Memory B cell (primary cell): Measurements from ENCODE around the gene SIN3B.

Experiments
- ATAC-seq: fragments of 150-1000 bp; cut with Tn5 transposase; 2 replicates; pipeline ENCODE4 v1.10.0; 2021; ENCODE audit warnings: low read depth, mild to moderate bottlenecking, moderate library complexity
- DNase-seq, 2 donors: peaks; one replicate each; pipeline ENCODE4 v3.0.0; 2022; ENCODE audit warnings: low spot score in 2 of 2
- H3K27ac Mint-ChIP-seq: one replicate; pipeline ENCODE4 v1.8.0; 2022; ENCODE audit warnings: mild to moderate bottlenecking, moderate library complexity, mixed read lengths
- H3K27me3 Mint-ChIP-seq: one replicate; pipeline ENCODE4 v1.8.0; 2022; ENCODE audit warnings: mixed read lengths
- H3K36me3 Mint-ChIP-seq: one replicate; pipeline ENCODE4 v1.8.0; 2022; ENCODE audit warnings: mild to moderate bottlenecking, mixed read lengths
- H3K4me1 Mint-ChIP-seq: one replicate; pipeline ENCODE4 v1.8.0; 2022; ENCODE audit warnings: mixed read lengths
- H3K4me3 Mint-ChIP-seq: one replicate; pipeline ENCODE4 v1.8.0; 2022; ENCODE audit warnings: mild to moderate bottlenecking, moderate library complexity, mixed read lengths
- H3K9me3 Mint-ChIP-seq: one replicate; pipeline ENCODE4 v1.8.0; 2022; ENCODE audit warnings: mixed read lengths

Gene SIN3B

GRCh38 chr19:16801600-16802013 is 27.6 kb upstream of the SIN3B start:
- DNase-seq, result no peak
- H3K9me3 Mint-ChIP-seq, result peaks cover under 1% of the 10 kb centered on the region
- no peaks in the 10 kb centered on the region for H3K27me3 Mint-ChIP-seq
- no peak for ATAC-seq
- no peak overlapping the region for H3K27ac Mint-ChIP-seq
- peaks cover 5% of the 10 kb centered on the region for H3K36me3 Mint-ChIP-seq
- H3K4me3 Mint-ChIP-seq, result no peak overlapping the region
- peaks cover 4% of the 10 kb centered on the region for H3K4me1 Mint-ChIP-seq

- ATAC-seq (no peak), DNase-seq (no peak)
- Mint-ChIP-seq H3K4me1 (peaks cover 4% of the 10 kb centered on the region), H3K9me3 (no peaks in the 10 kb centered on the region), H3K27ac (no peak overlapping the region), H3K27me3 (no peaks in the 10 kb centered on the region), H3K36me3 (peaks cover 4% of the 10 kb centered on the region), H3K4me3 (no peak overlapping the region)
These were observed 25.0 kb upstream of the SIN3B start for GRCh38 chr19:16804176-16804575.

- no peak overlapping the region for H3K4me3 Mint-ChIP-seq
- no peak overlapping the region for H3K27ac Mint-ChIP-seq
- H3K4me1 Mint-ChIP-seq, result no peaks in the 10 kb centered on the region
- DNase-seq, result no peak
- peaks cover 4% of the 10 kb centered on the region for H3K36me3 Mint-ChIP-seq
- no peaks in the 10 kb centered on the region for H3K9me3 Mint-ChIP-seq
- H3K27me3 Mint-ChIP-seq, result no peaks in the 10 kb centered on the region
- no peak for ATAC-seq
These were observed 21.5 kb upstream of the SIN3B start for GRCh38 chr19:16807549-16808284.

- Mint-ChIP-seq H3K27ac (no peak overlapping the region), H3K27me3 (no peaks in the 10 kb centered on the region), H3K4me3 (no peak overlapping the region), H3K36me3 (no peaks in the 10 kb centered on the region), H3K4me1 (no peaks in the 10 kb centered on the region), H3K9me3 (no peaks in the 10 kb centered on the region)
- ATAC-seq (no peak), DNase-seq (no peak)
These were observed 14.6 kb upstream of the SIN3B start for GRCh38 chr19:16814526-16815100.

- ATAC-seq (no peak), DNase-seq (no peak)
- Mint-ChIP-seq H3K4me1 (no peaks in the 10 kb centered on the region), H3K4me3 (no peak overlapping the region), H3K36me3 (no peaks in the 10 kb centered on the region), H3K27me3 (peaks cover 3% of the 10 kb centered on the region), H3K27ac (no peak overlapping the region), H3K9me3 (no peaks in the 10 kb centered on the region)
These were observed 9.1 kb upstream of the SIN3B start for GRCh38 chr19:16820056-16820455.

GRCh38 chr19:16821081-16821480 is 8.1 kb upstream of the SIN3B start:
- Mint-ChIP-seq H3K9me3 (no peaks in the 10 kb centered on the region), H3K27me3 (peaks cover 13% of the 10 kb centered on the region), H3K4me3 (no peak overlapping the region), H3K4me1 (peaks cover 10% of the 10 kb centered on the region), H3K36me3 (no peaks in the 10 kb centered on the region), H3K27ac (no peak overlapping the region)
- DNase-seq, result no peak
- no peak for ATAC-seq

GRCh38 chr19:16822648-16823047 is 6.5 kb upstream of the SIN3B start:
- no peak for ATAC-seq
- H3K4me1 Mint-ChIP-seq, result peaks cover 10% of the 10 kb centered on the region
- H3K9me3 Mint-ChIP-seq, result no peaks in the 10 kb centered on the region
- no peak for DNase-seq
- peaks cover 18% of the 10 kb centered on the region for H3K27me3 Mint-ChIP-seq
- no peaks in the 10 kb centered on the region for H3K36me3 Mint-ChIP-seq
- no peak overlapping the region for H3K27ac Mint-ChIP-seq
- H3K4me3 Mint-ChIP-seq, result no peak overlapping the region

GRCh38 chr19:16824658-16825311 is 4.4 kb upstream of the SIN3B start:
- Mint-ChIP-seq H3K27me3 (peaks cover 18% of the 10 kb centered on the region), H3K4me1 (peaks cover 10% of the 10 kb centered on the region), H3K4me3 (no peak overlapping the region), H3K27ac (no peak overlapping the region), H3K36me3 (no peaks in the 10 kb centered on the region), H3K9me3 (no peaks in the 10 kb centered on the region)
- ATAC-seq (no peak), DNase-seq (no peak)

- Mint-ChIP-seq H3K27ac (no peak overlapping the region), H3K4me3 (no peak overlapping the region), H3K27me3 (peaks cover 18% of the 10 kb centered on the region), H3K4me1 (peaks cover 12% of the 10 kb centered on the region), H3K36me3 (no peaks in the 10 kb centered on the region), H3K9me3 (no peaks in the 10 kb centered on the region)
- DNase-seq, result no peak
- ATAC-seq, result no peak
These were observed 3.7 kb upstream of the SIN3B start for GRCh38 chr19:16825312-16826052.

- DNase-seq (no peak), ATAC-seq (no peak)
- Mint-ChIP-seq H3K36me3 (peaks cover 10% of the 10 kb centered on the region), H3K4me1 (peaks cover 29% of the 10 kb centered on the region), H3K9me3 (no peaks in the 10 kb centered on the region), H3K4me3 (peak overlapping the region; percentile 82), H3K27me3 (peaks cover 15% of the 10 kb centered on the region), H3K27ac (peak overlapping the region; percentile 73)
These were observed 658 bp downstream of the SIN3B start for GRCh38 chr19:16829822-16830289.

GRCh38 chr19:16830679-16831078 is 1.5 kb downstream of the SIN3B start:
- Mint-ChIP-seq H3K4me1 (peaks cover 24% of the 10 kb centered on the region), H3K27ac (no peak overlapping the region), H3K9me3 (no peaks in the 10 kb centered on the region), H3K4me3 (peak overlapping the region; percentile 82), H3K27me3 (peaks cover 9% of the 10 kb centered on the region), H3K36me3 (peaks cover 10% of the 10 kb centered on the region)
- DNase-seq (no peak), ATAC-seq (no peak)

- ATAC-seq, result no peak
- H3K4me3 Mint-ChIP-seq, result peak overlapping the region; percentile 19
These were observed 2.3 kb downstream of the SIN3B start for GRCh38 chr19:16831531-16831930.

GRCh38 chr19:16834747-16835146 is 5.5 kb downstream of the SIN3B start:
- Mint-ChIP-seq H3K36me3 (peaks cover 26% of the 10 kb centered on the region), H3K27ac (no peak overlapping the region), H3K9me3 (no peaks in the 10 kb centered on the region), H3K4me1 (peaks cover 38% of the 10 kb centered on the region), H3K27me3 (no peaks in the 10 kb centered on the region), H3K4me3 (peak overlapping the region; percentile 3)
- DNase-seq (no peak), ATAC-seq (no peak)

More at GRCh38 chr19:16831531-16831930, 2.3 kb downstream of the SIN3B start:
- Mint-ChIP-seq H3K27me3 (peaks cover 4% of the 10 kb centered on the region), H3K27ac (peak overlapping the region; percentile 25), H3K36me3 (peaks cover 10% of the 10 kb centered on the region), H3K9me3 (no peaks in the 10 kb centered on the region), H3K4me1 (peaks cover 28% of the 10 kb centered on the region)
- no peak for DNase-seq
